Lung (tissue), 12 donors: ENCODE results near the gene USP5. TPM values are rescaled to one million over a fixed set of nuclear protein-coding genes. Genes with fewer than 3 reads are reported as not detected.
"Not testable (repeated sequence)": the region's sequence is repeated elsewhere in the genome, so short reads cannot be mapped to it uniquely, and the experiment has no call there.

Experiments
- ATAC-seq: fragments of 200-7000 bp; cut with Tn5 transposase; one replicate; pipeline ENCODE4 v1.9.1; 2020; ENCODE audit warnings: moderate number of reproducible peaks; ENCODE audit not compliant: insufficient read depth, low FRiP score
- DNase-seq, 3 donors: peaks; one replicate each; pipeline ENCODE4 v3.0.0-alpha.2; 2013 to 2017
- H3K27ac ChIP-seq, 2 donors: one replicate each; pipeline ENCODE4 v1.5.1; 2013; ENCODE audit warnings: mild to moderate bottlenecking in 2 of 2, moderate library complexity in 2 of 2, control low read depth in 1 of 2, inconsistent platforms in 1 of 2, low read depth in 1 of 2, low read length in 1 of 2
- H3K27me3 ChIP-seq, 3 donors: one replicate each; pipeline ENCODE4 v1.5.1; 2013; ENCODE audit warnings: low read length in 2 of 3; ENCODE audit not compliant: control insufficient read depth in 3 of 3, insufficient read depth in 3 of 3
- H3K36me3 ChIP-seq, 4 donors: one replicate each; pipeline ENCODE4 v1.5.1; 2013; ENCODE audit warnings: low read length in 4 of 4, mild to moderate bottlenecking in 1 of 4, moderate library complexity in 1 of 4; ENCODE audit not compliant: control insufficient read depth in 4 of 4, insufficient read depth in 4 of 4
- H3K4me1 ChIP-seq, 5 donors: one replicate each; pipeline ENCODE4 v1.5.1; 2013; ENCODE audit warnings: low read length in 5 of 5, mild to moderate bottlenecking in 2 of 5, moderate library complexity in 1 of 5; ENCODE audit not compliant: control insufficient read depth in 5 of 5, insufficient read depth in 5 of 5
- H3K4me3 ChIP-seq: one replicate; pipeline ENCODE4 v1.5.1; 2013; ENCODE audit warnings: mild to moderate bottlenecking, control low read depth, moderate library complexity
- H3K9ac ChIP-seq, 2 donors: one replicate each; pipeline ENCODE4 v1.5.1; 2013; ENCODE audit warnings: low read length in 2 of 2, control low read depth in 1 of 2; ENCODE audit not compliant: insufficient read depth in 1 of 2
- H3K9me3 ChIP-seq, 4 donors: one replicate each; pipeline ENCODE4 v1.5.1; 2013; ENCODE audit warnings: low read length in 3 of 4, mild to moderate bottlenecking in 1 of 4, moderate library complexity in 1 of 4; ENCODE audit not compliant: control insufficient read depth in 4 of 4, insufficient read depth in 3 of 4
- WGBS, 2 donors: extraction: QIAGEN DNeasy Blood & Tissue Kit; methylation state at CpG; one replicate each; pipeline ENCODE4 v1.1.7; 2013; 5-methylcytosine and 5-hydroxymethylcytosine counted together
- polyA plus RNA-seq, 2 donors: library from polyadenylated mRNA; stranded (reverse); fragments of 200-250 nt; gene quantifications; one replicate each; pipeline ENCODE4 v1.2.1, GENCODE V29; 2013
- total RNA-seq, 2 donors: library from RNA; depleted of rRNA in 1 of 2; stranded (reverse); fragments of >200 nt in 1 of 2; gene quantifications; one replicate each; pipeline ENCODE4 v1.2.1, GENCODE V29; 2014 to 2021
- TF ChIP-seq, protein P1 (sequence below): IDR thresholded peaks from 2 replicates; pipeline ENCODE4 v1.5.1; 2012; ENCODE audit warnings: mild to moderate bottlenecking; ENCODE audit errors: control extremely low read depth, extremely low read depth
- donor health status: control.
- donor health status: control.
- donor health status: Bipolar disorder and iron deficiency.
- donor health status: healthy.
- donor health status: DM: yes; HTN: yes; CAD: no.

USP5 gene
- total and polyA plus RNA-seq, 4 donors = 24.8 to 92.1 (median 36.7) TPM

DNA sequence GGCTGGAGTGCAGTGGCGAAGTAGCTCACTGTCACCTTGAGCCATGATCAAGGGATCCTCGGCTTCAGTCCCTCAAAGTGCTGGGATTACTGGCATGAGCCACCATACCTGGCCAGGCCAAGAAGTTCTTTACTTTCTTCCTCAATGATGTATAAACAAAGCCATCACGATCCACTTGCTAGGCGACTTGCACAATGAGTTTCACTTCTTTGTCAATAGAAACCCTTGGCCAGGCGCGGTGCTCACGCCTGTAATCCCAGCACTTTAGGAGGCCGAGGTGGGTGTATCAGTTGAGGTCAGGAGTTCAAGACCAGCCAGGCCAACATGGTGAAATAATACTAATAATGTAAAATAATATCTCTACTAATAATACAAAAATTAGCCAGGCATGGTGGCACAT is 35.5 kb downstream of the USP5 start:
- peaks cover 0 to 13% (median 6%) of the 10 kb centered on the region in 4 donors for H3K36me3 ChIP-seq
- TF ChIP-seq, protein P1, sequence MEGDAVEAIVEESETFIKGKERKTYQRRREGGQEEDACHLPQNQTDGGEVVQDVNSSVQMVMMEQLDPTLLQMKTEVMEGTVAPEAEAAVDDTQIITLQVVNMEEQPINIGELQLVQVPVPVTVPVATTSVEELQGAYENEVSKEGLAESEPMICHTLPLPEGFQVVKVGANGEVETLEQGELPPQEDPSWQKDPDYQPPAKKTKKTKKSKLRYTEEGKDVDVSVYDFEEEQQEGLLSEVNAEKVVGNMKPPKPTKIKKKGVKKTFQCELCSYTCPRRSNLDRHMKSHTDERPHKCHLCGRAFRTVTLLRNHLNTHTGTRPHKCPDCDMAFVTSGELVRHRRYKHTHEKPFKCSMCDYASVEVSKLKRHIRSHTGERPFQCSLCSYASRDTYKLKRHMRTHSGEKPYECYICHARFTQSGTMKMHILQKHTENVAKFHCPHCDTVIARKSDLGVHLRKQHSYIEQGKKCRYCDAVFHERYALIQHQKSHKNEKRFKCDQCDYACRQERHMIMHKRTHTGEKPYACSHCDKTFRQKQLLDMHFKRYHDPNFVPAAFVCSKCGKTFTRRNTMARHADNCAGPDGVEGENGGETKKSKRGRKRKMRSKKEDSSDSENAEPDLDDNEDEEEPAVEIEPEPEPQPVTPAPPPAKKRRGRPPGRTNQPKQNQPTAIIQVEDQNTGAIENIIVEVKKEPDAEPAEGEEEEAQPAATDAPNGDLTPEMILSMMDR = no peak
- peaks cover 0 to 11% (median 2%) of the 10 kb centered on the region in 5 donors for H3K4me1 ChIP-seq
- no peak overlapping the region for H3K4me3 ChIP-seq
- DNase-seq = no peak
- WGBS, 2 donors = 34 to 54% methylated on average over 8 of the region's 8 CpGs
- H3K27me3 ChIP-seq = no peaks in the 10 kb centered on the region
- no peak overlapping the region for H3K9ac ChIP-seq
- no peak for ATAC-seq
- H3K27ac ChIP-seq = peak overlapping the region in 1 of 2 donors; percentile 87
- H3K9me3 ChIP-seq = no peaks in the 10 kb centered on the region

DNA sequence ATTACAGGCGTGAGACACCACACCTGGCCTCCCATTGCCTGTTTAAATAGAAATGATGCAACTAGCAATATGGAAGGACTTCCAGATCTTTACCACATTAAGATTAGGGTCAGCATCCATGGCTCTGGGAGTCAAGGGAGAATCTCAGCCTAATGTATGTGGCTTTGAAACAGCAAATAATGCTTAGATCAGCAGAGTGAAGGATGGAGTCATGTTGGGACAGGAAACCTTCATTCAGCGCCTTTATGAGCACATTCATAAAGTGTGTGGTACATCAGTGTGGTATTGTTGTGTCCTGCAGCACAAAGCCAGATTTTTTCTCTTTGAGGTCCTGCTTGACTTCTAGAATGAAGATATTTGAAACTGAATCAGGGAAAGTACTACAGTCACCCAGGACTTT is 36.4 kb downstream of the USP5 start:
- no peak overlapping the region for H3K4me3 ChIP-seq
- H3K4me1 ChIP-seq = peaks cover 0 to 11% (median 2%) of the 10 kb centered on the region in 5 donors
- no peak overlapping the region for H3K9ac ChIP-seq
- 85 to 97% methylated on average over 2 of the region's 2 CpGs for WGBS, 2 donors
- peaks cover 0 to 12% (median 6%) of the 10 kb centered on the region in 4 donors for H3K36me3 ChIP-seq
- H3K9me3 ChIP-seq = no peaks in the 10 kb centered on the region
- TF ChIP-seq, protein P1 = no peak
- H3K27me3 ChIP-seq = no peaks in the 10 kb centered on the region
- DNase-seq (no peak), ATAC-seq (no peak)
- H3K27ac ChIP-seq = no peak overlapping the region

DNA sequence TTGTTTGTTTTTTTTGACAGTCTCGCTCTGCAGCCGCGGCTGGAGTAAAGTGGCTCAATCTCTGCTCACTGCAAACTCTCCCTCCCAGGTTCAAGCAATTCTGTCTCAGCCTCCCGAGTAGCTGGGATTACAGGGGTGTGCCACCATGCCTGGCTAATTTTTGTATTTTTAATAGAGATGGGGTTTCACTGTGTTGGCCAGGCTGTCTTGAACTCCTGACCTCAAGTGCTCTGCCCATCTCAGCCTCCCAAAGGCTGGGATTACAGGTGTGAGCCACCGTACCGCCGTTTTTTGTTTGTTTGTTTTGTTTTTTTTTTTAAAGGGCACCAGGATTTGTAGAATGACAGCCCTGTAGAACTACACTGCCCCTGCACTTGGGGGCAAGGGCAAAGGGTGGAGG is 36.8 kb downstream of the USP5 start:
- H3K4me1 ChIP-seq = peaks cover 0 to 11% (median 2%) of the 10 kb centered on the region in 5 donors
- H3K9me3 ChIP-seq, H3K4me3 ChIP-seq, DNase-seq, H3K9ac ChIP-seq, H3K27ac ChIP-seq, H3K27me3 ChIP-seq, ATAC-seq: not testable (repeated sequence)
- WGBS, 2 donors = 72 to 81% methylated on average over 7 of the region's 7 CpGs
- peaks cover 0 to 10% (median 4%) of the 10 kb centered on the region in 4 donors for H3K36me3 ChIP-seq

GRCh38 chr12:6889775-6890573 is 38.0 kb downstream of the USP5 start:
- not testable (repeated sequence) for DNase-seq, H3K27me3 ChIP-seq, H3K9me3 ChIP-seq, ATAC-seq, H3K4me3 ChIP-seq, H3K36me3 ChIP-seq
- H3K27ac ChIP-seq = peak overlapping the region in 1 of 2 donors; percentile 84
- H3K4me1 ChIP-seq = peaks cover 0 to 11% (median 2%) of the 10 kb centered on the region in 5 donors
- WGBS, 2 donors = 74 to 91% methylated on average over 21 of the region's 21 CpGs
- peak overlapping the region in 1 of 2 donors; percentile 80 for H3K9ac ChIP-seq
